OCI-LY7 (cell line): ENCODE measurements around the gene RPS6KB2. TPM values are rescaled to one million over a fixed set of nuclear protein-coding genes. Genes with fewer than 3 reads are reported as not detected.

Experiments
- BruUV-seq: library from RNA; stranded (reverse); fragments of 400-500 nt; replicated peaks from 2 replicates; lab custom pipeline; 2021; lab: Mats Ljungman, UMichigan
- CTCF ChIA-PET: fragments of 300-600 bp; sonication (Branson Sonifier 250); formaldehyde crosslinking; loops from one replicate; lab custom pipeline; 2022; ENCODE audit warnings: antibody characterized with exemption; ENCODE audit not compliant: unreplicated experiment; lab: Charles Lee
- POLR2A ChIA-PET: fragments of 300-600 bp; sonication (Branson Sonifier 250); formaldehyde crosslinking; loops from one replicate; lab custom pipeline; 2022; ENCODE audit warnings: antibody characterized with exemption; lab: Charles Lee
- DNase-seq: peaks from one replicate; pipeline ENCODE4 v3.0.0-alpha.2; 2015; ENCODE audit warnings: low spot score
- H2AFZ ChIP-seq: fragments of 200-600 bp; sonication (generic), shearing (Covaris generic); 2 replicates; pipeline ENCODE4 v1.6.1; 2014; ENCODE audit warnings: mild to moderate bottlenecking, antibody characterized with exemption, low read length, moderate library complexity
- H3K27ac ChIP-seq: fragments of 200-600 bp; sonication (generic); 2 replicates; pipeline ENCODE4 v1.5.1; 2014; ENCODE audit warnings: mixed run types, low read depth, mild to moderate bottlenecking, moderate library complexity, low read length, inconsistent platforms; ENCODE audit not compliant: poor library complexity, severe bottlenecking
- H3K36me3 ChIP-seq: fragments of 200-600 bp; sonication (generic); 2 replicates; pipeline ENCODE4 v1.6.1; 2014; ENCODE audit warnings: mild to moderate bottlenecking, antibody characterized with exemption, low read length, moderate library complexity, mixed read lengths; ENCODE audit not compliant: insufficient read depth
- H3K4me1 ChIP-seq: fragments of 200-600 bp; sonication (generic); 2 replicates; pipeline ENCODE4 v1.5.1; 2014; ENCODE audit warnings: mild to moderate bottlenecking, low read length; ENCODE audit not compliant: insufficient read depth, poor library complexity, severe bottlenecking
- H3K4me2 ChIP-seq: fragments of 200-600 bp; sonication (generic); 2 replicates; pipeline ENCODE4 v1.6.1; 2014; ENCODE audit warnings: mild to moderate bottlenecking, low read length
- H3K4me3 ChIP-seq: fragments of 200-600 bp; sonication (generic); 2 replicates; pipeline ENCODE4 v1.5.1; 2014; ENCODE audit warnings: mild to moderate bottlenecking, low read depth, low read length; ENCODE audit not compliant: poor library complexity, severe bottlenecking
- H3K79me2 ChIP-seq: fragments of 200-600 bp; sonication (generic); 2 replicates; pipeline ENCODE4 v1.6.1; 2016; ENCODE audit warnings: low read depth, mild to moderate bottlenecking, low read length, moderate library complexity, mixed read lengths; ENCODE audit not compliant: insufficient read depth
- H3K9me2 ChIP-seq: fragments of 200-600 bp; sonication (generic); 2 replicates; pipeline ENCODE4 v1.6.1; 2016; ENCODE audit warnings: mild to moderate bottlenecking, low read length, mixed read lengths; ENCODE audit not compliant: insufficient read depth
- H3K9me3 ChIP-seq: fragments of 200-600 bp; sonication (generic); 2 replicates; pipeline ENCODE4 v1.6.1; 2014; ENCODE audit warnings: mild to moderate bottlenecking, mixed run types, low read length, mixed read lengths
- H4K20me1 ChIP-seq: fragments of 200-600 bp; sonication (generic); 2 replicates; pipeline ENCODE4 v1.6.1; 2014; ENCODE audit warnings: mild to moderate bottlenecking, antibody characterized with exemption, low read length, moderate library complexity, mixed read lengths; ENCODE audit not compliant: insufficient read depth
- CTCF ChIP-seq: fragments of 200-600 bp; sonication (generic); conservative IDR thresholded peaks from 2 replicates; pipeline ENCODE4 v1.5.1; 2014; ENCODE audit warnings: mild to moderate bottlenecking, antibody characterized with exemption, low read length, moderate library complexity, mixed read lengths
- EZH2phosphoT487 ChIP-seq: fragments of 200-600 bp; sonication (generic); IDR thresholded peaks from 2 replicates; pipeline ENCODE4 v1.6.1; 2018; ENCODE audit warnings: low read depth, borderline replicate concordance, mild to moderate bottlenecking, mixed run types, antibody characterized with exemption, low read length, moderate library complexity, mixed read lengths
- intact Hi-C: fragments of 100-400 bp; cut with micrococcal nuclease; formaldehyde crosslinking; loops from one replicate; pipeline ENCODE4 v1.10.0; 2022; ENCODE audit not compliant: unreplicated experiment
- total RNA-seq, 2 experiments: library from RNA; depleted of rRNA in 1 of 2; stranded (reverse); fragments of >200 nt in 1 of 2; shearing (Covaris generic) in 1 of 2; gene quantifications; 2 replicates each; pipeline ENCODE4 v1.2.3, GENCODE V29; 2014 to 2022

Gene RPS6KB2
- total RNA-seq, 2 experiments from 2014 or later = 48.3 to 69.4 TPM

DNA sequence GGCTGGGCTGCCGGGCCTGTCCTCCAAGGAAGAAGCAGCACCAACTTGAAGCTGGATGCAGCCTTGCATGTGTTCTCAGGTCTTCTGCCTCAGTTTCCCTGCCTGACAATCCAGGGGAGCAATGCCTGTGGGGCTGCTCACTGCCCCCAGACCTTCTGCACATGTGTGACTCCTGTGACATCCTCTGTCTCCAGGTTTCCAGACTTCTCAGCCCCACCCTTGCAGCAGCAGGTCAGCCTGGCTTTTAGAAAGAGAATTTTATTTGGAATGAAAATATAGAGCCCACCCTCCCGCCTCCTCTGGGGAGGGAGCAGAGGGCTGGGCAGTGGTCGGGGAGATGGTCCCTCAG lies 9.5 kb downstream of the RPS6KB2 start:
- Histone ChIP-seq H3K4me1 (peaks cover 87% of the 10 kb centered on the region), H3K36me3 (peaks cover 53% of the 10 kb centered on the region), H3K4me2 (peak overlapping the region; percentile 97), H4K20me1 (peaks cover 12% of the 10 kb centered on the region), H3K4me3 (peak overlapping the region; percentile 81), H2AFZ (no peak overlapping the region), H3K27ac (peak overlapping the region; percentile 94), H3K9me3 (no peaks in the 10 kb centered on the region), H3K9me2 (no peaks in the 10 kb centered on the region), H3K79me2 (peaks cover 29% of the 10 kb centered on the region)
- no peak for DNase-seq
- TF ChIP-seq EZH2phosphoT487 (no peak), CTCF (no peak)
- ChIA-PET POLR2A (interaction anchor here (0.6 to 3.6 kb wide), 18 partner anchors 8 to 652 kb away, joined by 3 to 38 read pairs (median 6); partner anchors contain the start of genes PPP1CA, RAD9A, RPS6KB2 and TBC1D10C), CTCF (interaction anchor here (0.6 to 1.8 kb wide), 4 partner anchors 12 to 85 kb away, joined by 3 to 11 read pairs (median 5); partner anchors contain the start of gene PPP1CA)
- intact Hi-C loops = loop anchor here (1.0 to 2.0 kb wide), 4 partner anchors 27 to 69 kb away; partner anchors contain the start of gene TMEM134
- BruUV-seq = TSS peak; percentile 25

- peaks cover 48% of the 10 kb centered on the region for H3K36me3 ChIP-seq
- DNase-seq = peak; percentile 81
- peaks cover 29% of the 10 kb centered on the region for H3K79me2 ChIP-seq
- H3K9me3 ChIP-seq = no peaks in the 10 kb centered on the region
- H3K4me2 ChIP-seq = peak overlapping the region; percentile 97
- TF ChIP-seq EZH2phosphoT487 = no peak
- TF ChIP-seq CTCF = 0 out of 2 replicates have a peak, but pooled peaks have one; percentile 28
- H4K20me1 ChIP-seq = peaks cover 12% of the 10 kb centered on the region
- POLR2A ChIA-PET = interaction anchor here (0.6 to 3.6 kb wide), 19 partner anchors 7 to 652 kb away, joined by 3 to 38 read pairs (median 5); partner anchors contain the start of genes PPP1CA, RAD9A, RPS6KB2 and TBC1D10C
- H3K27ac ChIP-seq = peak overlapping the region; percentile 94
- peak overlapping the region; percentile 81 for H3K4me3 ChIP-seq
- CTCF ChIA-PET = interaction anchor here (0.9 to 1.8 kb wide), 5 partner anchors 11 to 37 kb away, joined by 3 to 11 read pairs (median 6); partner anchors contain the start of gene PPP1CA
- H3K9me2 ChIP-seq = no peaks in the 10 kb centered on the region
- intact Hi-C loops = no loop called here
- no peak overlapping the region for H2AFZ ChIP-seq
- BruUV-seq = TSS peak; percentile 48
- H3K4me1 ChIP-seq = peaks cover 86% of the 10 kb centered on the region
These were observed 10.0 kb downstream of the RPS6KB2 start for GRCh38 chr11:67438158-67438902.
